Gastroesophageal sphincter (tissue), 4 donors: ENCODE results near the gene YIPF5. TPM values are rescaled to one million over a fixed set of nuclear protein-coding genes. Genes with fewer than 3 reads are reported as not detected.

Experiments
- ATAC-seq: fragments of 150-250 bp; one replicate; pipeline ENCODE4 v1.9.1; 2016; ENCODE audit warnings: mild to moderate bottlenecking, moderate library complexity
- H3K27ac ChIP-seq, 4 donors: fragments of 200-600 bp; sonication (generic) in 3 of 4; 1 replicate in 3 of 4; 2 replicates in 1 of 4; pipeline ENCODE4 v1.5.1; 2016 to 2019
- H3K27me3 ChIP-seq: fragments of 200-600 bp; sonication (generic); one replicate; pipeline ENCODE4 v1.5.1; 2019
- H3K36me3 ChIP-seq, 2 donors: fragments of 200-600 bp; sonication (generic); one replicate each; pipeline ENCODE4 v1.5.1; 2019; ENCODE audit warnings: control low read depth in 1 of 2
- H3K4me1 ChIP-seq, 3 donors: fragments of 200-600 bp; sonication (generic); 1 replicate in 2 of 3; 2 replicates in 1 of 3; pipeline ENCODE4 v1.5.1; 2016 to 2019; ENCODE audit warnings: control low read depth in 2 of 3
- H3K4me3 ChIP-seq, 2 donors: fragments of 200-600 bp; sonication (generic); one replicate each; pipeline ENCODE4 v1.5.1; 2019; ENCODE audit warnings: mild to moderate bottlenecking in 1 of 2, moderate library complexity in 1 of 2
- H3K9me3 ChIP-seq, 3 donors: fragments of 200-600 bp; sonication (generic); one replicate each; pipeline ENCODE4 v1.5.1; 2017 to 2019; ENCODE audit warnings: control low read depth in 2 of 3
- CTCF ChIP-seq, 4 experiments: fragments of 200-600 bp in 2 of 4; fragments of 450-650 bp in 2 of 4; sonication (generic) in 1 of 4; IDR thresholded peaks; one replicate each; pipeline ENCODE4 v1.5.1; 2017 to 2019; ENCODE audit warnings: antibody characterized with exemption in 4 of 4, mild to moderate bottlenecking in 2 of 4, moderate library complexity in 2 of 4
- EP300 ChIP-seq: sonication (generic); formaldehyde crosslinking; IDR thresholded peaks from one replicate; pipeline ENCODE4 v1.6.1; 2017; ENCODE audit warnings: antibody characterized with exemption, mild to moderate bottlenecking
- POLR2A ChIP-seq, 2 donors: fragments of 450-650 bp; IDR thresholded peaks; one replicate each; pipeline ENCODE4 v1.6.1; 2017; ENCODE audit warnings: antibody characterized with exemption in 2 of 2, mild to moderate bottlenecking in 2 of 2, moderate library complexity in 1 of 2
- POLR2AphosphoS5 ChIP-seq: sonication (generic); formaldehyde crosslinking; IDR thresholded peaks from one replicate; pipeline ENCODE4 v1.6.1; 2017; ENCODE audit warnings: antibody characterized with exemption
- WGBS, 2 donors: methylation state at CpG; one replicate each; pipeline ENCODE4 v1.1.5; 2018; ENCODE audit warnings: low coverage in 1 of 2; 5-methylcytosine and 5-hydroxymethylcytosine counted together
- total RNA-seq, 4 donors: library from RNA; depleted of rRNA; stranded (reverse); fragments of >200 nt; gene quantifications; one replicate each; pipeline ENCODE4 v1.1.0, GENCODE V29; 2016

Gene YIPF5
- total RNA-seq, 4 donors from 2014 or later: 28.0 to 42.3 (median 34.8) TPM

- 40 to 67% methylated on average over 4 of the region's 4 CpGs for WGBS, 2 donors
- H3K9me3 ChIP-seq: no peaks in the 10 kb centered on the region
- no peaks in the 10 kb centered on the region for H3K4me1 ChIP-seq
- no peak overlapping the region for H3K4me3 ChIP-seq
- no peaks in the 10 kb centered on the region for H3K36me3 ChIP-seq
- TF ChIP-seq CTCF (IDR thresholded peaks at IDR 0.05) (no peak), EP300 (no peak), POLR2AphosphoS5 (no peak), POLR2A (IDR thresholded peaks at IDR 0.05) (no peak)
- H3K27me3 ChIP-seq: no peaks in the 10 kb centered on the region
- no peak for ATAC-seq
- H3K27ac ChIP-seq: no peak overlapping the region
These were observed 45.2 kb downstream of the YIPF5 start for GRCh38 chr5:144125163-144125726.

GRCh38 chr5:144122641-144123040 is 47.8 kb downstream of the YIPF5 start:
- Histone ChIP-seq H3K4me1 (no peaks in the 10 kb centered on the region), H3K9me3 (no peaks in the 10 kb centered on the region), H3K36me3 (no peaks in the 10 kb centered on the region), H3K4me3 (no peak overlapping the region), H3K27me3 (no peaks in the 10 kb centered on the region), H3K27ac (no peak overlapping the region)
- TF ChIP-seq CTCF (IDR thresholded peaks at IDR 0.05) (no peak), POLR2A (IDR thresholded peaks at IDR 0.05) (no peak), POLR2AphosphoS5 (no peak), EP300 (no peak)
- 80 to 83% methylated on average over 1 of the region's 3 CpGs for WGBS, 2 donors
- ATAC-seq: no peak

GRCh38 chr5:144122081-144122480 is 48.4 kb downstream of the YIPF5 start:
- H3K4me3 ChIP-seq: no peak overlapping the region
- no peaks in the 10 kb centered on the region for H3K4me1 ChIP-seq
- ATAC-seq: no peak
- no peaks in the 10 kb centered on the region for H3K9me3 ChIP-seq
- H3K27ac ChIP-seq: no peak overlapping the region
- 63 to 64% methylated on average over 2 of the region's 2 CpGs for WGBS, 2 donors
- no peaks in the 10 kb centered on the region for H3K27me3 ChIP-seq
- TF ChIP-seq POLR2A (IDR thresholded peaks at IDR 0.05) (no peak), EP300 (no peak), POLR2AphosphoS5 (no peak), CTCF (IDR thresholded peaks at IDR 0.05) (no peak)
- no peaks in the 10 kb centered on the region for H3K36me3 ChIP-seq

- H3K4me3 ChIP-seq: no peak overlapping the region
- no peak overlapping the region for H3K27ac ChIP-seq
- no peaks in the 10 kb centered on the region for H3K36me3 ChIP-seq
- no peak for ATAC-seq
- TF ChIP-seq CTCF (IDR thresholded peaks at IDR 0.05) (no peak), POLR2A (IDR thresholded peaks at IDR 0.05) (no peak), EP300 (no peak), POLR2AphosphoS5 (no peak)
- H3K9me3 ChIP-seq: no peaks in the 10 kb centered on the region
- 81 to 100% methylated on average over 1 of the region's 1 CpG for whole genome bisulfite sequencing, 2 donors
- H3K4me1 ChIP-seq: no peaks in the 10 kb centered on the region
- no peaks in the 10 kb centered on the region for H3K27me3 ChIP-seq
These were observed 48.9 kb downstream of the YIPF5 start for GRCh38 chr5:144121577-144121976.

- Histone ChIP-seq H3K36me3 (no peaks in the 10 kb centered on the region), H3K9me3 (no peaks in the 10 kb centered on the region), H3K4me3 (no peak overlapping the region), H3K27ac (no peak overlapping the region), H3K27me3 (no peaks in the 10 kb centered on the region), H3K4me1 (no peaks in the 10 kb centered on the region)
- 76% methylated on average over 2 of the region's 2 CpGs; no CpG with 5 or more reads in 1 of the 2 donors for WGBS, 2 donors
- TF ChIP-seq EP300 (no peak), POLR2A (IDR thresholded peaks at IDR 0.05) (no peak), CTCF (IDR thresholded peaks at IDR 0.05) (no peak)
- ATAC-seq: no peak
These were observed 49.7 kb downstream of the YIPF5 start for GRCh38 chr5:144120661-144121180.
